GM19397 (cell line): ENCODE data around the gene HEMK1.

Experiments
- ATAC-seq: cut with Tn5 transposase; IDR thresholded peaks from one replicate; pipeline ENCODE4 v1.9.1; 2021; ENCODE audit warnings: mild to moderate bottlenecking, moderate library complexity; ENCODE audit not compliant: unreplicated experiment

Gene HEMK1

GRCh38 chr3:50599716-50600118 lies 30.4 kb downstream of the HEMK1 start:
- ATAC-seq: no peak

GRCh38 chr3:50600141-50600753 lies 30.9 kb downstream of the HEMK1 start:
- no peak for ATAC-seq

- peak; percentile 52 for ATAC-seq
Observed at GRCh38 chr3:50600841-50601591, 31.7 kb downstream of the HEMK1 start.

- ATAC-seq: no peak
Observed at GRCh38 chr3:50602595-50603191, 33.4 kb downstream of the HEMK1 start.

GRCh38 chr3:50603261-50604109 lies 34.2 kb downstream of the HEMK1 start:
- no peak for ATAC-seq

- ATAC-seq: no peak
Observed at GRCh38 chr3:50604110-50604621, 34.8 kb downstream of the HEMK1 start.

GRCh38 chr3:50604628-50605588 lies 35.6 kb downstream of the HEMK1 start:
- no peak for ATAC-seq

GRCh38 chr3:50605901-50606326 lies 36.6 kb downstream of the HEMK1 start:
- no peak for ATAC-seq

- no peak for ATAC-seq
Observed at GRCh38 chr3:50606596-50606995, 37.3 kb downstream of the HEMK1 start.

GRCh38 chr3:50607271-50608091 lies 38.2 kb downstream of the HEMK1 start:
- ATAC-seq: no peak

- ATAC-seq: no peak
Observed at GRCh38 chr3:50608278-50608677, 39.0 kb downstream of the HEMK1 start.

- no peak for ATAC-seq
Observed at GRCh38 chr3:50609071-50609762, 39.9 kb downstream of the HEMK1 start.

- no peak for ATAC-seq
Observed at GRCh38 chr3:50609763-50610085, 40.4 kb downstream of the HEMK1 start.

GRCh38 chr3:50610181-50610971 lies 41.1 kb downstream of the HEMK1 start:
- ATAC-seq: no peak

- no peak for ATAC-seq
Observed at GRCh38 chr3:50610992-50611463, 41.7 kb downstream of the HEMK1 start.

GRCh38 chr3:50611464-50612233 lies 42.3 kb downstream of the HEMK1 start, which contains the start of gene CISH:
Gene CISH, minus strand, starts transcription at chr3:50611774. Its CDS starts 124 bp downstream, at chr3:50611650.
- ATAC-seq: peak; percentile 77
